MM.1S (cell line): ENCODE results near the gene MRPL1.

Source experiments
- CTCF ChIP-seq: fragments of 300-600 bp; sonication (generic); IDR thresholded peaks from 2 replicates; pipeline ENCODE4 v1.5.1; 2016; ENCODE audit warnings: antibody characterized with exemption, low read length, mixed read lengths
- EZH2 ChIP-seq: fragments of 300-600 bp; sonication (generic); optimal IDR thresholded peaks from 2 replicates; pipeline ENCODE3; 2017; ENCODE audit warnings: low read depth, mild to moderate bottlenecking, antibody characterized with exemption, low read length, mixed read lengths
- EZH2phosphoT487 ChIP-seq: fragments of 300-600 bp; sonication (generic); IDR thresholded peaks from 2 replicates; pipeline ENCODE4 v1.6.1; 2018; ENCODE audit warnings: antibody characterized with exemption, low read length

DNA sequence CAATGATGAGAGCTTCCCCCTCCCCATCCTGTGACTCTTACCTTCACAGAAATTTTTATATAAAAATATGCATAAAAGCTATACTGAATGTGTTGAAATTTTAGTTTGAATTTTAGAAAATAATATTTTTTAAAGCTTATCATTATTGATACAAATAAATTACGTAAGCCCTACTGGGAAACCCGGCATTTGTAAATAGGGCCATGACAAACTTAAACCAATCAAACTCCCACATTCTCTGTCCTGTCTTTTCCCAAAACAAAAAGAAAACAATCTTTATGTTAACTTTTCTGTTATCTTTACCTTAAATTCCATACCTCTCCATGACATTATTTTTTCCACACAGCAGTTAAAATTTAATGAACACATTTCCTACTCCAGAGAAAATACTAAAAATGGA is 46.1 kb upstream of the MRPL1 start:
- no peak for TF ChIP-seq CTCF
- no peak for TF ChIP-seq EZH2
- TF ChIP-seq EZH2phosphoT487: no peak
